Fibroblast of pulmonary artery (primary cell): ENCODE results near the gene NOL3.
A peak's percentile ranks its signal among the peaks of the same experiment; 100 is the strongest.

ENCODE experiments used
- DNase-seq: peaks from one replicate; pipeline ENCODE4 v3.0.0-alpha.2; 2010; ENCODE audit warnings: low read depth
- H3K4me3 ChIP-seq: replicated peaks from 2 replicates; pipeline ENCODE4 v1.5.1; 2011; ENCODE audit warnings: low read depth, mild to moderate bottlenecking, control low read depth, low read length, moderate library complexity
- CTCF ChIP-seq: IDR thresholded peaks from 2 replicates; pipeline ENCODE4 v1.5.1; 2011; ENCODE audit warnings: mild to moderate bottlenecking, control low read depth, low read length, inconsistent platforms; ENCODE audit errors: missing control alignments

Gene NOL3

GRCh38 chr16:67166110-67166547 lies 4.2 kb upstream of the NOL3 start:
- TF ChIP-seq CTCF, result no peak
- no peak for DNase-seq
- H3K4me3 ChIP-seq, result no peak overlapping the region

- H3K4me3 ChIP-seq, result no peak overlapping the region
- no peak for TF ChIP-seq CTCF
- no peak for DNase-seq
Observed at GRCh38 chr16:67166598-67167168, 3.7 kb upstream of the NOL3 start.

GRCh38 chr16:67167588-67167987 lies 2.8 kb upstream of the NOL3 start:
- DNase-seq, result no peak
- H3K4me3 ChIP-seq, result no peak overlapping the region
- no peak for TF ChIP-seq CTCF

GRCh38 chr16:67169011-67169451 lies 1.3 kb upstream of the NOL3 start:
- DNase-seq, result no peak
- TF ChIP-seq CTCF, result no peak
- H3K4me3 ChIP-seq, result no peak overlapping the region

- DNase-seq, result no peak
- H3K4me3 ChIP-seq, result peak overlapping the region; percentile 55
- peak; percentile 65 for TF ChIP-seq CTCF
Observed at GRCh38 chr16:67169642-67170167, 633 bp upstream of the NOL3 start.

- DNase-seq, result no peak
- TF ChIP-seq CTCF, result no peak
- H3K4me3 ChIP-seq, result peak overlapping the region; percentile 55
Observed at GRCh38 chr16:67170949-67171649, 761 bp downstream of the NOL3 start.
